GM12864 (cell line): ENCODE data around the gene CCKAR.

Experiments used
- DNase-seq: peaks from one replicate; pipeline ENCODE4 v3.0.0-alpha.2; 2011; ENCODE audit warnings: low read depth
- H3K4me3 ChIP-seq: 2 replicates; pipeline ENCODE4 v1.5.1; 2011; ENCODE audit warnings: mild to moderate bottlenecking, low read depth, low read length, control low read depth
- TF ChIP-seq, protein P1 (sequence below): IDR thresholded peaks from 2 replicates; pipeline ENCODE4 v1.5.1; 2011; ENCODE audit warnings: low read depth, mild to moderate bottlenecking, moderate library complexity, low read length, control low read depth, inconsistent platforms; ENCODE audit errors: missing control alignments

The CCKAR gene

DNA sequence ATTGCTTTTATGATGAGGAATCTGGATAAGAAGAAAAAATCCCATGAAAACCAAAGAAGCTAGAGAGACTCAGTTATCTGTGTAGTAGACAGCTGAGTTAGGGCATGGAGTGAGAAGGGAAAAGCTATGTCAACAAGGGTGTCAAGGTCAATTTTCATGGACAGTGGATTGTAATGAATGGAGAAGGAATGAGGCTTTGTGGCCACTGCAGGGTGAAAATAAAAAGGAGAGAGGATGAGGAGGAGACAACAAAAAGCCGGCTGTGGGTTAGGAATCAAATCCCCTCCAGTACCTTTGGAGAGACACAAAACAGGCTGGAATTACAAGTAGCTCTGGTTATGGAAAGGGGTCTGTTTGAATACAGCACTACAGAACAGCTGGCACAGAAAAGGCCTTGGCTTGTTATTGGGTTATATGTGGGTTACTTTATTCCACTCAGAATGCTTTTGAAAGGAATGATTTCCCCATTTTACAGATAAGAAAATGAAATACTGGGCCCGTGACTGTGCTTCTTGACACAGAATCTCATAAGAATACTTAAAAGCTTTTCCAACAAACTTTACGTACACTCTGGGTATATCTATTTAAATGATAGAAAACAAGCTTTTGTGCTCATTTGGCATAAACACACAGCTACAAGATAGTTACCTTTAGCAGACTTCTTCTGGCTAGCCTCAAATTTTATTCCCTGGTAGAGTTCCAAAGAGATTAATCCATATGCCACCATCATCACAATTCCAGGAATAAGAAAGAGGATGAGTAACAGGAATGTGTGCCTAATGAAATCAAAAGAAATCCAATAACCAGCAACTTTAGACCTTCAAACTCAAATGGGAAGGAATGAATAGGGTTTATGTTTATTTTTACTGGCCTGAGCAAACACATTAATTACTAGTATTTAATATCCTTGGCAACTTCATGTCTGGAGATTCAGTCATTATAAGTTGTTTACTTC lies 7.5 kb downstream of the CCKAR start:
- no peak for DNase-seq
- TF ChIP-seq, protein P1, sequence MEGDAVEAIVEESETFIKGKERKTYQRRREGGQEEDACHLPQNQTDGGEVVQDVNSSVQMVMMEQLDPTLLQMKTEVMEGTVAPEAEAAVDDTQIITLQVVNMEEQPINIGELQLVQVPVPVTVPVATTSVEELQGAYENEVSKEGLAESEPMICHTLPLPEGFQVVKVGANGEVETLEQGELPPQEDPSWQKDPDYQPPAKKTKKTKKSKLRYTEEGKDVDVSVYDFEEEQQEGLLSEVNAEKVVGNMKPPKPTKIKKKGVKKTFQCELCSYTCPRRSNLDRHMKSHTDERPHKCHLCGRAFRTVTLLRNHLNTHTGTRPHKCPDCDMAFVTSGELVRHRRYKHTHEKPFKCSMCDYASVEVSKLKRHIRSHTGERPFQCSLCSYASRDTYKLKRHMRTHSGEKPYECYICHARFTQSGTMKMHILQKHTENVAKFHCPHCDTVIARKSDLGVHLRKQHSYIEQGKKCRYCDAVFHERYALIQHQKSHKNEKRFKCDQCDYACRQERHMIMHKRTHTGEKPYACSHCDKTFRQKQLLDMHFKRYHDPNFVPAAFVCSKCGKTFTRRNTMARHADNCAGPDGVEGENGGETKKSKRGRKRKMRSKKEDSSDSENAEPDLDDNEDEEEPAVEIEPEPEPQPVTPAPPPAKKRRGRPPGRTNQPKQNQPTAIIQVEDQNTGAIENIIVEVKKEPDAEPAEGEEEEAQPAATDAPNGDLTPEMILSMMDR = no peak
- H3K4me3 ChIP-seq = no peak overlapping the region

DNA sequence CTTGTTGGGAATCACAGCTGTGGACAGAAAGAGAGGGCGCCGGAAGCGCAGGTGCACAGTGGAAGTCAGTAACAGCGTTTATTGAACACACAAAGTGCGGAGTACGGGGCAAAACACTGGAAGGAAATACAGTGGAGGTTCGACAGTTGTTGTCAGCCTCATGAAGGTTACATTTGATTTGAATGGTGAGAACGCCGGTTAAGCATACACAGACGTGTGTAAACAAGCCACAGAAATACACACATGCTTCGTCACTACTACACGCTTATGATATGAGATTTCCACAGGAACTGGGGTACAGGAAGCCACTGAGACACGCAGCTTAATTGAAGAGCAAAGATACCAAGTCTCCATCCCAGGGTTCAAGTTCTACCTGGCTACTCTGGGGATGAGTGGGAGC lies 12.0 kb downstream of the CCKAR start:
- H3K4me3 ChIP-seq = no peak overlapping the region
- TF ChIP-seq, protein P1 = no peak
- DNase-seq = no peak

DNA sequence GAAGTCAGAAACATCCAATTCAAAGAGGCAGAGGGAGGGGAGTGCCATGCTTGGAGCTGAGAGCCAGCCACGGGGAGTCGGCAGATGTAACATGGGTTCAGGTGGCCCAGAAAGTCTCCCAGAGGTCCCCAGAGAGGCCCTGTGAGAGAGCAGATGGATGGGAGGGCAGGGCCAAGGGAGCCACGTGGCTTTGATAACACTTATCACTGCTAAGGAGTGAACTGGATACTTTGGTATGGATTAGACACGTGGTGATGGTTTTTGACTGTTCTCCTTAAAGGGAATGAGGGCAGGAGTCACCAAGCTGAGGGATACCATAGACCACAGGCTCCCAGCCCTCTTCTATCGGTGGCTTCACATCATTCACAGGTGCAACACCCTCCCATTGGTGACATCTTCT lies 13.7 kb downstream of the CCKAR start:
- TF ChIP-seq, protein P1 = no peak
- DNase-seq = no peak
- H3K4me3 ChIP-seq = no peak overlapping the region

DNA sequence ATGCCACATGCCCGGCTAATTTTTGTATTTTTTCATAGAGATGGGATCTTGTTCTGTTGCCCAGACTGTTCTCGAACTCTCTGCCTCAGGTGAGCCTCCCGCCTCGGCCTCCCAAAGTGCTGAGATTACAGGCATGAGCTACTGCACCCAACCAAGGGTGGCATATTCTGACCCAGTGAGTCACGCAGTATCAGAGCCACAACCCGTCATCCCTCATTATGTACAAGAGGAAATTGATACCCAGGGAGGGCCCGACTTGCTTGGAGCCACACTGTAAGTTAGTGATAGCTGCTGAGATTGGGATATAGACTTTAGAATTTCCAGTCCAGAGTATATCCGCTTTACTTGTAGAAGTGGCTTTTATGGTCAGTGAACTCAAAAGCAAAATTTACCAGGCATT lies 14.6 kb downstream of the CCKAR start:
- TF ChIP-seq, protein P1 = no peak
- no peak for DNase-seq
- no peak overlapping the region for H3K4me3 ChIP-seq

DNA sequence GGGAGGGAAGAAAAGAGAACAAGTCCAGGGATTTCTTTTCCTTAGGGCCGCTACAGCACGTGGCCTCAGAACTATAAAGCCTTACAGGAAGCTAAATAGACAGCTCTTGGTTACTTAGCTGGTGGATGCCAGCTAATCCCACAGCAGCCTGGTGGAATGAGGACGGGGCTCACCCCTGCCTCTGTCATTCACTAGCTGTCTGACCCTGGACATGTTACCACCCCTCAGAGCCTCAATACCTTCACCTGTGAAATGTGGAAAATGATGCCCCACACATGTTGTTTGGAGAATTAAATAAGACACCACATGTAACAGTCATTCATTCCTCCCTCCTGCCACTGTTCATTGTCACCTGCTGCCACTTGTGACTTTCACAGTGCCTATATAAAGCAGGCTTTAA lies 15.7 kb downstream of the CCKAR start:
- DNase-seq = no peak
- TF ChIP-seq, protein P1 = no peak
- no peak overlapping the region for H3K4me3 ChIP-seq

DNA sequence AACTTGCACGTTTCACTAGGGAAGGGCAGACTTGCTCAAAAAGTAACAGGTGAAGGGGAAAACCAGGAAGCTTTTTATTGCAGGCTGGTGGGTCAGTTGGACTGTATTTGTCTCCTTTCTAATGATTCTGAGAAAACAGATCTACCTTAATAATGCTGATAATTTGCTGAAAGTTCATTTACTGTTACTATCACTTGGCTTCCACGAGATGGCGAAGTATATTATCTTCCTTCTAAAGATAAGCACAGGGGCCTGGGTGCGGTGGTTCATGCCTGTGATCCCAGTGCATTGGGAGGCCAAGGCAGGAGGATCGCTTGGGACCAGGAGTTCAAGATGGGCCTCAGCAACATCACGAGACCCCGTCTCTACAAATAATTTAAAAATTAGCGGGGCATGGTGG lies 16.4 kb downstream of the CCKAR start:
- DNase-seq = no peak
- H3K4me3 ChIP-seq = no peak overlapping the region
- TF ChIP-seq, protein P1 = no peak

DNA sequence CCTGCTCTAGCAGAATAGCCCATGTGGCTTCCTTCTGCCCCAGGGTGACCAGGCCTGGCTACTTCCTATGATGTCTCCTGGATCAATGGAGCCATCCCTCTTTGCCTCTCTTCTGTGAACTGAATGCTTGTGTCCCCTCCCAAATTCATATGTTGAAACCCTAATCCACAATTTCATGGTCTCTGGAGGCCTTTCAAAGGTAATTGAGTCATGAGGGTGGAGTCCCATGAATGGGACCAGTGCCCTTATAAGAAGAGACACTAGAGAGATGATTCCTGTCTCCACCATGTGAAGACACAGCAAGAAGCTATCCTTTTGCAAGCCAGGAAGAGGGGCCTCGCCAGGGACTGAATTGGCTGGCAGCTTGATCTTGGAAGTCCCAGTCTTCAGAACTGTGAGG lies 18.4 kb downstream of the CCKAR start:
- DNase-seq = no peak
- TF ChIP-seq, protein P1 = no peak
- H3K4me3 ChIP-seq = no peak overlapping the region
